ENCODE results near the gene GGNBP2. TPM values are rescaled to one million over a fixed set of nuclear protein-coding genes. Genes with fewer than 3 reads are reported as not detected.

GGNBP2 gene
- total RNA-seq, 1 experiment from 2014 or later: 57.2 TPM

DNA sequence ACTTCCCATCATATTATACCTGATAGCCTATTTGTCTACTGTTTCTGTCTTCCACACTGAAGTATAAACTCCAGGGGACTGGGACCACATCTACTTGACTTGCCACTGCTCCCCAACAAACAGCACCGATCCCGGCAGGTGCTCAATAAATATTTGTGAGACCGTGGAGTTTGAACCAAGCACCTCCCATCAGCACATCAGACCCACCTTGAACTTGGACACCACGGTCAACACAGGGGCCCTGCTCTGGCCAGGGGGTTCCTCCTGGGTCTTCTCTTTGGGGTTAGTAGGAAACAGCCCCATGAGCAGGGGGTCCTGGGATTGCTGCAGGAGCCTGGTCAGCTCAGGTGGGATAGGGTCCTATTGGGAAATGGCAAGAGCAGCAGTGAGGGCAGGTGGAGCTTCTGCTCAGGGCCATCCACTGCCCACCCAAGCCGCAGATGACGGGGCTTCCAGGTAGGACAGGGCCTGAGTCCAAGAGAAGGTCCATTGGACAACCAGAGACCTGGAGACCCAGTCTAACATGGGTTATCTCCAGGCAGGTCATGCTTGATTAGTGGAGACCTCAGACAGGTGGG, 38.4 kb upstream of the GGNBP2 start:
- Histone ChIP-seq H3K4me3 (ENCODE audit: low read depth in 2 of 2, low read length in 2 of 2) (no peak overlapping the region), H3K27ac (ENCODE audit: low read length) (no peak overlapping the region), H3K9me3 (ENCODE audit: control insufficient read depth, insufficient read depth, low read depth, low read length) (no peaks in the 10 kb centered on the region), H3K4me1 (ENCODE audit: control insufficient read depth, insufficient read depth, low read length) (no peaks in the 10 kb centered on the region), H3K36me3 (ENCODE audit: control insufficient read depth, insufficient read depth, low read length) (no peaks in the 10 kb centered on the region), H3K27me3 (ENCODE audit: control insufficient read depth, insufficient read depth, low read length) (no peaks in the 10 kb centered on the region)
- no TSS peak for BruUV-seq (replicated peaks)
- ATAC-seq (no peak), DNase-seq (ENCODE audit: low read depth, low spot score) (no peak)
- ChIA-PET POLR2A (no interaction called here), CTCF (interaction anchor here (0.5 kb wide), 1 partner anchor 55 kb away, joined by 4 read pairs; no protein-coding TSS in a partner anchor)
- in situ Hi-C loops (cut with HindIII; ENCODE audit: low pct_unique_long_range_greater_than_20kb, low sequenced_read_pairs) (no loop called here), intact Hi-C loops (cut with micrococcal nuclease; ENCODE audit: unreplicated experiment) (no loop called here)
- TF ChIP-seq POLR2AphosphoS5 (IDR thresholded peaks at IDR 0.05; ENCODE audit: low read depth, low read length) (no peak; the same call in 1 of the 2 replicates), TCF7L2 (IDR thresholded peaks at IDR 0.05; ENCODE audit: low read depth, low read length) (no peak), SIN3A (IDR thresholded peaks at IDR 0.05; ENCODE audit: borderline replicate concordance, insufficient read depth, low read depth, low read length) (no peak)
- TF ChIP-seq, protein P1, sequence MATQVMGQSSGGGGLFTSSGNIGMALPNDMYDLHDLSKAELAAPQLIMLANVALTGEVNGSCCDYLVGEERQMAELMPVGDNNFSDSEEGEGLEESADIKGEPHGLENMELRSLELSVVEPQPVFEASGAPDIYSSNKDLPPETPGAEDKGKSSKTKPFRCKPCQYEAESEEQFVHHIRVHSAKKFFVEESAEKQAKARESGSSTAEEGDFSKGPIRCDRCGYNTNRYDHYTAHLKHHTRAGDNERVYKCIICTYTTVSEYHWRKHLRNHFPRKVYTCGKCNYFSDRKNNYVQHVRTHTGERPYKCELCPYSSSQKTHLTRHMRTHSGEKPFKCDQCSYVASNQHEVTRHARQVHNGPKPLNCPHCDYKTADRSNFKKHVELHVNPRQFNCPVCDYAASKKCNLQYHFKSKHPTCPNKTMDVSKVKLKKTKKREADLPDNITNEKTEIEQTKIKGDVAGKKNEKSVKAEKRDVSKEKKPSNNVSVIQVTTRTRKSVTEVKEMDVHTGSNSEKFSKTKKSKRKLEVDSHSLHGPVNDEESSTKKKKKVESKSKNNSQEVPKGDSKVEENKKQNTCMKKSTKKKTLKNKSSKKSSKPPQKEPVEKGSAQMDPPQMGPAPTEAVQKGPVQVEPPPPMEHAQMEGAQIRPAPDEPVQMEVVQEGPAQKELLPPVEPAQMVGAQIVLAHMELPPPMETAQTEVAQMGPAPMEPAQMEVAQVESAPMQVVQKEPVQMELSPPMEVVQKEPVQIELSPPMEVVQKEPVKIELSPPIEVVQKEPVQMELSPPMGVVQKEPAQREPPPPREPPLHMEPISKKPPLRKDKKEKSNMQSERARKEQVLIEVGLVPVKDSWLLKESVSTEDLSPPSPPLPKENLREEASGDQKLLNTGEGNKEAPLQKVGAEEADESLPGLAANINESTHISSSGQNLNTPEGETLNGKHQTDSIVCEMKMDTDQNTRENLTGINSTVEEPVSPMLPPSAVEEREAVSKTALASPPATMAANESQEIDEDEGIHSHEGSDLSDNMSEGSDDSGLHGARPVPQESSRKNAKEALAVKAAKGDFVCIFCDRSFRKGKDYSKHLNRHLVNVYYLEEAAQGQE (IDR thresholded peaks at IDR 0.05; ENCODE audit: insufficient read depth in 1 of 2, low read depth in 2 of 2, low read length in 1 of 2): no peak
- TF ChIP-seq, protein P2, sequence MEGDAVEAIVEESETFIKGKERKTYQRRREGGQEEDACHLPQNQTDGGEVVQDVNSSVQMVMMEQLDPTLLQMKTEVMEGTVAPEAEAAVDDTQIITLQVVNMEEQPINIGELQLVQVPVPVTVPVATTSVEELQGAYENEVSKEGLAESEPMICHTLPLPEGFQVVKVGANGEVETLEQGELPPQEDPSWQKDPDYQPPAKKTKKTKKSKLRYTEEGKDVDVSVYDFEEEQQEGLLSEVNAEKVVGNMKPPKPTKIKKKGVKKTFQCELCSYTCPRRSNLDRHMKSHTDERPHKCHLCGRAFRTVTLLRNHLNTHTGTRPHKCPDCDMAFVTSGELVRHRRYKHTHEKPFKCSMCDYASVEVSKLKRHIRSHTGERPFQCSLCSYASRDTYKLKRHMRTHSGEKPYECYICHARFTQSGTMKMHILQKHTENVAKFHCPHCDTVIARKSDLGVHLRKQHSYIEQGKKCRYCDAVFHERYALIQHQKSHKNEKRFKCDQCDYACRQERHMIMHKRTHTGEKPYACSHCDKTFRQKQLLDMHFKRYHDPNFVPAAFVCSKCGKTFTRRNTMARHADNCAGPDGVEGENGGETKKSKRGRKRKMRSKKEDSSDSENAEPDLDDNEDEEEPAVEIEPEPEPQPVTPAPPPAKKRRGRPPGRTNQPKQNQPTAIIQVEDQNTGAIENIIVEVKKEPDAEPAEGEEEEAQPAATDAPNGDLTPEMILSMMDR (IDR thresholded peaks at IDR 0.05): no peak

DNA sequence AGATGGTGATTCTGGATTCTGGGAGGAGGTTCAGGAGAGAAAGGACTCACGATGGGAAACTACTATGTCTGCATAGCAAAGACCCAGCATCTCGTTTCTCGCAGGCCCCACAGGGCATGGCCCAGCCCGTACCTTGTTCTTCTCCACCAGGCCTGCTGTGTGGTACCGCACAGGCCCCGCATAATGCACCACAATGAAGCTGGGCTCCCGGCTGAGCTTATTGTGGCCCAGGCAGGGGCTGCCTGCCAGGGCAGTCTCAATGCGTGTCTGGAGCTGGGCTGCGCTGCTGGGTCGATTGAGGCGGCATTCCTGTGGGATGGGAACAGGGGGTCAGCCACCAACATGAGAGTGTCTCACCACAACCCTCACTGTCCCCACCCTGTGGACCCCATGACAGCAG, 37.9 kb upstream of the GGNBP2 start:
- DNase-seq (ENCODE audit: low read depth, low spot score) (no peak), ATAC-seq (no peak)
- TF ChIP-seq, protein P1 (IDR thresholded peaks at IDR 0.05; ENCODE audit: insufficient read depth in 1 of 2, low read depth in 2 of 2, low read length in 1 of 2): no peak
- TF ChIP-seq POLR2AphosphoS5 (IDR thresholded peaks at IDR 0.05; ENCODE audit: low read depth, low read length) (no peak), TCF7L2 (IDR thresholded peaks at IDR 0.05; ENCODE audit: low read depth, low read length) (no peak), SIN3A (IDR thresholded peaks at IDR 0.05; ENCODE audit: borderline replicate concordance, insufficient read depth, low read depth, low read length) (no peak)
- TF ChIP-seq, protein P2 (IDR thresholded peaks at IDR 0.05): no peak
- no peak overlapping the region for H3K4me3 ChIP-seq (ENCODE audit: low read depth in 2 of 2, low read length in 2 of 2)
- no peaks in the 10 kb centered on the region for H3K27me3 ChIP-seq (ENCODE audit: control insufficient read depth, insufficient read depth, low read length)
- POLR2A ChIA-PET: no interaction called here
- no TSS peak for BruUV-seq (replicated peaks)
- CTCF ChIA-PET: no interaction called here
- no peak overlapping the region for H3K27ac ChIP-seq (ENCODE audit: low read length)
- H3K9me3 ChIP-seq (ENCODE audit: control insufficient read depth, insufficient read depth, low read depth, low read length): no peaks in the 10 kb centered on the region
- intact Hi-C loops (cut with micrococcal nuclease; ENCODE audit: unreplicated experiment) (no loop called here), in situ Hi-C loops (cut with HindIII; ENCODE audit: low pct_unique_long_range_greater_than_20kb, low sequenced_read_pairs) (no loop called here)
- H3K36me3 ChIP-seq (ENCODE audit: control insufficient read depth, insufficient read depth, low read length): no peaks in the 10 kb centered on the region
- no peaks in the 10 kb centered on the region for H3K4me1 ChIP-seq (ENCODE audit: control insufficient read depth, insufficient read depth, low read length)

Data from Panc1 (cell line).